Panc1 (cell line): ENCODE data around the gene ELOVL6.

Experiments used
- POLR2AphosphoS5 ChIP-seq: IDR thresholded peaks from 2 replicates; pipeline ENCODE4 v1.6.1; 2012; ENCODE audit warnings: mild to moderate bottlenecking, low read depth, low read length, moderate library complexity
- SIN3A ChIP-seq: IDR thresholded peaks from 2 replicates; pipeline ENCODE4 v1.6.1; 2012; ENCODE audit warnings: low read depth, mild to moderate bottlenecking, low read length, moderate library complexity, borderline replicate concordance; ENCODE audit not compliant: insufficient read depth
- TCF7L2 ChIP-seq: IDR thresholded peaks from 2 replicates; pipeline ENCODE4 v1.6.1; 2011; ENCODE audit warnings: mild to moderate bottlenecking, low read depth, low read length, inconsistent platforms
- TF ChIP-seq, protein P1 (sequence below): fragments of 450-650 bp; IDR thresholded peaks from 2 replicates; pipeline ENCODE4 v1.5.1; 2017; ENCODE audit warnings: mild to moderate bottlenecking

DNA sequence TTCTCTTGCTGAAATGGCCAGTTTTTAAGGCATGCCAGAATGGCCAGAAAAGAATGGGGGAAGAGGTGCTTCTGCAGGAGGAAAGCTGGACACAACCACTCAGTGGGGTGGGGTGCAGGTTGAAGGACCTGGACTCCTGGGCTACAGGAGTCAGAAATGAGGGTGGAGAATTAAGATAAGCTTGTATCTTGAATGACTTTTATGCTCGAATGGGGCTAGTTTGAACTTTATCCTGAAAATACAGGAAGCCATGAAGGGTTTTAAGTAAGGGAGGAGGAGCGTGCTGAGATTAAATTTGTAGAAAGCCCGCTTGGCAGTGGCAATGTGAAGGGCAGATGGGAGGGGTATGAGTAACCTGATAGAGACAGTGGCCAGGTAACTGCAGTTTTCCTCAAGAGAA lies 66.5 kb downstream of the ELOVL6 start:
- TF ChIP-seq, protein P1, sequence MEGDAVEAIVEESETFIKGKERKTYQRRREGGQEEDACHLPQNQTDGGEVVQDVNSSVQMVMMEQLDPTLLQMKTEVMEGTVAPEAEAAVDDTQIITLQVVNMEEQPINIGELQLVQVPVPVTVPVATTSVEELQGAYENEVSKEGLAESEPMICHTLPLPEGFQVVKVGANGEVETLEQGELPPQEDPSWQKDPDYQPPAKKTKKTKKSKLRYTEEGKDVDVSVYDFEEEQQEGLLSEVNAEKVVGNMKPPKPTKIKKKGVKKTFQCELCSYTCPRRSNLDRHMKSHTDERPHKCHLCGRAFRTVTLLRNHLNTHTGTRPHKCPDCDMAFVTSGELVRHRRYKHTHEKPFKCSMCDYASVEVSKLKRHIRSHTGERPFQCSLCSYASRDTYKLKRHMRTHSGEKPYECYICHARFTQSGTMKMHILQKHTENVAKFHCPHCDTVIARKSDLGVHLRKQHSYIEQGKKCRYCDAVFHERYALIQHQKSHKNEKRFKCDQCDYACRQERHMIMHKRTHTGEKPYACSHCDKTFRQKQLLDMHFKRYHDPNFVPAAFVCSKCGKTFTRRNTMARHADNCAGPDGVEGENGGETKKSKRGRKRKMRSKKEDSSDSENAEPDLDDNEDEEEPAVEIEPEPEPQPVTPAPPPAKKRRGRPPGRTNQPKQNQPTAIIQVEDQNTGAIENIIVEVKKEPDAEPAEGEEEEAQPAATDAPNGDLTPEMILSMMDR: no peak
- TF ChIP-seq POLR2AphosphoS5: no peak
- no peak for TF ChIP-seq TCF7L2
- no peak for TF ChIP-seq SIN3A
